Femur (tissue), 1 donor: Measurements from ENCODE around the gene CCT7.

Experiments used
- DNase-seq: peaks from one replicate; pipeline ENCODE4 v3.0.0-alpha.2; 2017

Gene CCT7

GRCh38 chr2:73227086-73227485 is 7.0 kb upstream of the CCT7 start:
- DNase-seq: no peak

DNA sequence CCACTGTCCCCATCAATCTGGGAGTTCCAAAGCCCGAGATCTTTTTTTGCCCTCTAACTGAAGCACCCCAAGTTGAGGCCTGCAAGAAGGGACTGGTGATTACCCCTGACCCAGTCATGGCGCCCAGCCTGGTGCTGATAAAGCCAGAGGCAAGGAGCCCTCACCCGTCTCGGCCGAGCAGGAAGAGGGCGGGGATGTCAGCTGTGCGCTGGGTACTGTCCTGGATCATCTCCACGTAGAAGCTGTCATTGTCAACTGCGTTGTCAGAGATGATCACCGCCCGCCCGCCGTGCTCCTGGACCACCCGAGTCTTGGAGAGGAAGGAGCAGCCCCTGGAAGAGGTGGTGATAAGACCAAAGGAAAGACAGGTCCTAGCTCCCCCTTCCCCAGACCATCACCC is 5.5 kb upstream of the CCT7 start:
- no peak for DNase-seq

GRCh38 chr2:73232403-73233153 is 1.5 kb upstream of the CCT7 start:
- DNase-seq: no peak

DNA sequence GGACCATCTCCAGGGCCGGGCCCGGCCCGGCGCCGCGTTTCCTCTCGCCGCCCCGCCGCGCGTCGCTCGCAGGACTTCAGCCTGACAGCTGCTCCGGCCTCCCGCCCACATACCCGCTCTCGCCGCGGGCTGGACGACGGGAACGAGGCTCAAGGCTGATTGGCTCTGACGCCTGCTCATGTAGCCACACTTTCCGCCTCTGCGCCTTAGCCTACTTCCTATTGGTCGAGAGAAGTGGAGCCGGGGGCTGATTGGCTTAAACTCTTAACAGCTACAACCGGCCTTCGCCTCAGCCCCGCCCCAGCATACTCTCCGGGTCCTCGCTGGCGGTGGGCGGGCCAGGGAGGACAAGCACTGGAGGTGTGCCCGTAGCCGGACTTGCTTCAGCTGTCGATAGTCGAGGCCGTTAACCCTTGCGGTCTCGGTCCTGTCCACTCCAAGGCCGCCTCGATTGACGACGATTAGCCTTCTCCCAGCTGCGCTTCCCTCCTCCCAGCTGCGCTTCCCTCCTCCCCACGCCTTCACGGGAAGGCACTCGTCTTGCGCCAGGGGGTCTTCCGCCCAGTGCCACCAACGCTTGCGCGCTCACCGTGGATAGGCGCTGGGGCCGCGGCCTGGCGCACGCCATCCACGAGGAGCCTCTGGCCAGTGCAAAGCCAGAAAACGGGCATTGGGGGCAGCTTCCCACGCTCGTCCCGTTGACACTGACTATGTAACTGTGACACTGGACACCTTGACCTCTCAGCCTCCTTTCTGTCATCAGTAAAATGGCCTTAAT is 765 bp upstream of the CCT7 start, which contains the start of gene PRADC1:
Gene PRADC1 (minus strand): TSS at position 86 of the 778 bp plus-strand sequence. CDS start 79 bp downstream, at position 7.
- DNase-seq: peak; percentile 100

- DNase-seq: no peak
Measured at GRCh38 chr2:73235315-73236028, 1.4 kb downstream of the CCT7 start.

- no peak for DNase-seq
Measured at GRCh38 chr2:73237168-73237567, 3.1 kb downstream of the CCT7 start.

GRCh38 chr2:73238149-73238548 is 4.0 kb downstream of the CCT7 start:
- no peak for DNase-seq

GRCh38 chr2:73238976-73239375 is 4.9 kb downstream of the CCT7 start:
- no peak for DNase-seq

DNA sequence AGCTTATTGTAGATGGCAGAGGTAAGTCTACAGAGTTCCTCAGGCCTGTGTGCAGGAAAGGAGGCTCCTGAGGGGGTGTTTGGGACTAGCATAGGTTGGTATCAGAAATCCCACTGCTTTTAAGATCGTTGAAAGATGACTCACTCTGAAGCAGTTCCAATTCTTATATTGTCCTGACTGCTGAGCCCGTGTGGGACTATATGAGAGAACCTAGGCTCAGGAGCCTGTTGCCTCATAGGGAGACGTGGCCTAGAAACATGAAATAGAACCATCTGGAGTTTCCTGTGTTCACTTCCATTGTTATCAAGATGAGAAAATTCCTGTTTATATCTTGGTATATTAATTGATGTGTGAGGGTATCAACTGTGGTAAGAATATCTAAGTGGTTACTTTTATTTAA is 5.7 kb downstream of the CCT7 start:
- DNase-seq: no peak

GRCh38 chr2:73243884-73244570 is 9.9 kb downstream of the CCT7 start:
- DNase-seq: no peak

- no peak for DNase-seq
Measured at GRCh38 chr2:73244580-73244979, 10.5 kb downstream of the CCT7 start.

GRCh38 chr2:73246850-73247249 is 12.7 kb downstream of the CCT7 start:
- DNase-seq: no peak

DNA sequence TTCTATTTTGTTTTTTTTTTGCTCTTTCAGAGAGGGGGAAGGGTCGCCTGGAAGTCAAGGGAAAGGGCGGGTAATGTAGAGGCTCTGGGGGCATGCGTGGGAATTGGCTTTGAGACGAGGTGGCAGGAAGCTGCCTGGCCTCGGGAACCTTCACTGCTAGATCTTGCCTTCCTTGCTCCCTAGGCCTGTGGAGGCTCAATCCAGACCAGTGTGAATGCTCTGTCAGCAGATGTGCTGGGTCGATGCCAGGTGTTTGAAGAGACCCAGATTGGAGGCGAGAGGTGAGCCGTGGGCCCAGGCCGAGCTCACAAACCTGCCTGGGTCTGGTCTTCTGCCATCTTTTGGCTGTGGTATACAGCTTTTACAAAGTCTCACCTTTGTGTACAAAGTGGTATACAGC is 15.5 kb downstream of the CCT7 start:
- DNase-seq: no peak

DNA sequence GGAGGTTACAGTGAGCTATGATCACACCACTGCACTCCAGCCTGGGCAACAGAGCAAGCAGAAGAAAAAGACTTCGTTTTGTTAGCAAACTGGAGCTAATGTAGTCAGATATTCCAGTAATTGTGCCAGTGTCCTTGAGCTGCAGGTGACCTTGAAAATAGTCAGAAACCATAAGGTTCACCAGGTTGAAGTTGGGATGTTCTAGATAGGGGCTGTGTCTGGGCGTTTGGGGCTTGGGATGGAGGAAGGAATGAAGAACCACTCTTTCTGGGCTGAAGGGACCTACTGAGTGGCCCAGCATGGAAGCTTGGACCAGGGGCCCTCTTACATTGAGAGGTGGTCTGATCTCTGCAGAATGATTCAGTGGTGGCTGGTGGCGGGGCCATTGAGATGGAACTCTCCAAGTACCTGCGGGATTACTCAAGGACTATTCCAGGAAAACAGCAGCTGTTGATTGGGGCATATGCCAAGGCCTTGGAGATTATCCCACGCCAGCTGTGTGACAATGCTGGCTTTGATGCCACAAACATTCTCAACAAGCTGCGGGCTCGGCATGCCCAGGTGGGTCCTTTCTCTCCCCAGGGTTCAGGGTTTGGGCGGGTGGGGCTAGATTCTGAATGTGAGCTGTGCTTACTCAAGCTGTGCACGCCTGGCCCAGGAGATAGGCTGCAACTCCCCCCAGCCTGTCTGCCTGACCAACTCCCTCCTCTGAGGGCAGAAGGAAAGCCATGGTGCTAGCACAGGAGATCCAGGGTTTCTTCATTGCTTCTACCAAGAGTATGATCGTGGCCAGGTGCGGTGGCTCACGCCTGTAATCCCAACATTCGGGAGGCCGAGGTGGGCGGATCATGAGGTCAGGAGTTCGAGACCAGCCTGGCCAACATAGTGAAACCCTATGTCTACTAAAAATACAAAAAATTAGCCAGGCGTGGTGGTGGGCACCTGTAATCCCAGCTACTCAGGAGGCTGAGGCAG is 17.1 kb downstream of the CCT7 start:
- DNase-seq: no peak

GRCh38 chr2:73252238-73253027 is 18.3 kb downstream of the CCT7 start:
- DNase-seq: no peak

DNA sequence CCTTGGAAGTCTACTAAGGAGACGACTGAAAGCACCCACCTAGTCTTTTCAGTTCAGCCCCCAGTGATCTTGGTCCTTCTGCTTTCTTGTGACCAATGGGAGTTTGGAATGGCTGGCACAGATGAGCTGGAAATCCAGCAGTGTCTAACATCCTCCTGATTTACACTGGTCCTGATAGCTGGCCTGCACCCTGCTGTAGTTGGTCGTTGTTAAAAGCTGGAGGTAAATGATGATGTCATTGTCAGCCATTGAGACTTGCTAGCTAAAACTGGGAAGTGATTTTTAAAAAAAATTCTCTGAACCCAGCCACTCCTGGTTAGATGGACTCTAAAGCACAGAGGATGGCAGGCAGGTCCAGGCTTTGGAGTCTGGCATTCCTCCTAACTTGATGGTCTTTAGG is 19.3 kb downstream of the CCT7 start:
- no peak for DNase-seq

GRCh38 chr2:73253901-73254300 is 19.8 kb downstream of the CCT7 start:
- no peak for DNase-seq

DNA sequence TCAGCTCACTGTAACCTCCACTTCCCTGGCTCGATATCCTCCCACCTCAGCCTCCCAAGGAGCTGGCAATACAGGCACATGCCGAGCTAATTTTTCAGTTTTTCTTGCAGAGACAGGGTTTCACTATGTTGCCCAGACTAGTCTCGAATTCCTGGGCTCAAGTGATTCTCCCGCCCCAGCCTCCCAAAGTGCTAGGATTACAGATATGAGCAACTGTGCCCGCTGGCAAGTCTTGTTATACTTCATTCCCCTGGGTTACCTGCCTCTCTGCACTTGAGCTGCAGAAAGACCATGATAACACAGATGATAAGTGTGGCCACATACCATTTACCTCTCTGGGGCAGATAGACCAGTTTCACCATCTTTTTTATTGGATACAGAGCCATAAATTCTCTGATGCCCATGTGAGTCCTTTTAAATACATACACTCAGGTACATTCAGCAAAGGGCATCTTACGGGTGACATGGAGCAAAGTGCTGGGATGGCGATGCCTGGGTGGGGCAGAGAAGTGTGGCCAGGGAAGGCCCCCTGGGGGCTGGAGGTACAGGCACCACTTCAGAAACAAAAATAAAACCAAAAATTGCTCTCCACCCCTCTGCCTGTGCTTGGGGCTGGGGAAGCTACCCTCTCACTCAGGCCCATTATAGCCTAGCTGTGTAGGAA is 20.4 kb downstream of the CCT7 start:
- DNase-seq: no peak

DNA sequence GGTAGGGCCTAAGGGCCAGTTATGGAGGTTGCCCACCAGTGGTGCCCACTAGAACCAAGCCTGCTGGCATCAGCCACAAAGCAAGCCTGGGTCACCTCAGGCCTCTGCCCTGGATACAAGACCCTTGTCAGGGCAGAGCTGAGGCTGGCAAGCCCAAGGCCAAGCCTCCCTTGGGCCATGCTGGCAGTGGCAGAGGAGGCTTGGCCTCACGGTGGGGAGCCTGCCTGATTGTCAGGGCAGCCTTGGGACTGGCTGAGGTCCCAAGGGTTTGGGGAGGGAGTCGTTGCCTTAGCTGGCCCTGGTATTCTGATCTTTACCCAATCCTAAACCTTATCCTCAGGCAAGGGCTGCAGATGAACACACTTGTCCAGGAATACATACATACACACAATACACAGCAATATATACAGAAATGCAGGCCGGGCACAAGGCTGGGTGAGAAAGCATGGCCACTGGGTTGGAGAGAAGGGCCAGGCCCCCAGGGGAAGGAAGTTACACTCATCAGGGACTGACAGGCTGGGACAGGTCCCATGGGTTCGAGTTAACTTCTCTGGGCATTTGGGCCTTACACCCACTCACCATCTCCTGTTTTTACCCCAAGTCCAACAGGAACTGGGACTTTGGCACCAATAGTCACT is 21.0 kb downstream of the CCT7 start:
- no peak for DNase-seq
